OCI-LY7 (cell line): ENCODE data around the gene SRGAP2B. TPM values are rescaled to one million over a fixed set of nuclear protein-coding genes. Genes with fewer than 3 reads are reported as not detected.
"Not testable (repeated sequence)": the region's sequence is repeated elsewhere in the genome, so short reads cannot be mapped to it uniquely, and the experiment has no call there.

Source experiments
- BruUV-seq: library from RNA; stranded (reverse); fragments of 400-500 nt; replicated peaks from 2 replicates; lab custom pipeline; 2021; lab: Mats Ljungman, UMichigan
- CTCF ChIA-PET: fragments of 300-600 bp; sonication (Branson Sonifier 250); formaldehyde crosslinking; loops from one replicate; lab custom pipeline; 2022; ENCODE audit warnings: antibody characterized with exemption; ENCODE audit not compliant: unreplicated experiment; lab: Charles Lee
- POLR2A ChIA-PET: fragments of 300-600 bp; sonication (Branson Sonifier 250); formaldehyde crosslinking; loops from one replicate; lab custom pipeline; 2022; ENCODE audit warnings: antibody characterized with exemption; lab: Charles Lee
- DNase-seq: peaks from one replicate; pipeline ENCODE4 v3.0.0-alpha.2; 2015; ENCODE audit warnings: low spot score
- H2AFZ ChIP-seq: fragments of 200-600 bp; sonication (generic), shearing (Covaris generic); 2 replicates; pipeline ENCODE4 v1.6.1; 2014; ENCODE audit warnings: mild to moderate bottlenecking, antibody characterized with exemption, low read length, moderate library complexity
- H3K27ac ChIP-seq: fragments of 200-600 bp; sonication (generic); 2 replicates; pipeline ENCODE4 v1.5.1; 2014; ENCODE audit warnings: mixed run types, low read depth, mild to moderate bottlenecking, moderate library complexity, low read length, inconsistent platforms; ENCODE audit not compliant: poor library complexity, severe bottlenecking
- H3K36me3 ChIP-seq: fragments of 200-600 bp; sonication (generic); 2 replicates; pipeline ENCODE4 v1.6.1; 2014; ENCODE audit warnings: mild to moderate bottlenecking, antibody characterized with exemption, low read length, moderate library complexity, mixed read lengths; ENCODE audit not compliant: insufficient read depth
- H3K4me1 ChIP-seq: fragments of 200-600 bp; sonication (generic); 2 replicates; pipeline ENCODE4 v1.5.1; 2014; ENCODE audit warnings: mild to moderate bottlenecking, low read length; ENCODE audit not compliant: insufficient read depth, poor library complexity, severe bottlenecking
- H3K4me2 ChIP-seq: fragments of 200-600 bp; sonication (generic); 2 replicates; pipeline ENCODE4 v1.6.1; 2014; ENCODE audit warnings: mild to moderate bottlenecking, low read length
- H3K4me3 ChIP-seq: fragments of 200-600 bp; sonication (generic); 2 replicates; pipeline ENCODE4 v1.5.1; 2014; ENCODE audit warnings: mild to moderate bottlenecking, low read depth, low read length; ENCODE audit not compliant: poor library complexity, severe bottlenecking
- H3K79me2 ChIP-seq: fragments of 200-600 bp; sonication (generic); 2 replicates; pipeline ENCODE4 v1.6.1; 2016; ENCODE audit warnings: low read depth, mild to moderate bottlenecking, low read length, moderate library complexity, mixed read lengths; ENCODE audit not compliant: insufficient read depth
- H3K9me2 ChIP-seq: fragments of 200-600 bp; sonication (generic); 2 replicates; pipeline ENCODE4 v1.6.1; 2016; ENCODE audit warnings: mild to moderate bottlenecking, low read length, mixed read lengths; ENCODE audit not compliant: insufficient read depth
- H3K9me3 ChIP-seq: fragments of 200-600 bp; sonication (generic); 2 replicates; pipeline ENCODE4 v1.6.1; 2014; ENCODE audit warnings: mild to moderate bottlenecking, mixed run types, low read length, mixed read lengths
- H4K20me1 ChIP-seq: fragments of 200-600 bp; sonication (generic); 2 replicates; pipeline ENCODE4 v1.6.1; 2014; ENCODE audit warnings: mild to moderate bottlenecking, antibody characterized with exemption, low read length, moderate library complexity, mixed read lengths; ENCODE audit not compliant: insufficient read depth
- intact Hi-C: fragments of 100-400 bp; cut with micrococcal nuclease; formaldehyde crosslinking; loops from one replicate; pipeline ENCODE4 v1.10.0; 2022; ENCODE audit not compliant: unreplicated experiment
- total RNA-seq, 2 experiments: library from RNA; depleted of rRNA in 1 of 2; stranded (reverse); fragments of >200 nt in 1 of 2; shearing (Covaris generic) in 1 of 2; gene quantifications; 2 replicates each; pipeline ENCODE4 v1.2.3, GENCODE V29; 2014 to 2022

SRGAP2B gene
- total RNA-seq, 2 experiments from 2014 or later: 22.1 to 36.5 TPM

- H4K20me1 ChIP-seq, H3K9me2 ChIP-seq, H3K27ac ChIP-seq, CTCF ChIA-PET, intact Hi-C loops, H2AFZ ChIP-seq, DNase-seq, H3K36me3 ChIP-seq, BruUV-seq, POLR2A ChIA-PET, H3K4me1 ChIP-seq, H3K79me2 ChIP-seq, H3K9me3 ChIP-seq, H3K4me2 ChIP-seq, H3K4me3 ChIP-seq: not testable (repeated sequence)
Observed at GRCh38 chr1:145015744-145016491, 79.2 kb downstream of the SRGAP2B start.

GRCh38 chr1:145013353-145013752, 81.8 kb downstream of the SRGAP2B start:
- H4K20me1 ChIP-seq, H3K79me2 ChIP-seq, H3K9me3 ChIP-seq, H2AFZ ChIP-seq, H3K9me2 ChIP-seq, intact Hi-C loops, BruUV-seq, DNase-seq, H3K4me1 ChIP-seq, CTCF ChIA-PET, POLR2A ChIA-PET, H3K4me3 ChIP-seq, H3K36me3 ChIP-seq, H3K4me2 ChIP-seq: not testable (repeated sequence)
- H3K27ac ChIP-seq: peak overlapping the region; percentile 39

GRCh38 chr1:145011811-145012210, 83.3 kb downstream of the SRGAP2B start:
- CTCF ChIA-PET, H3K9me3 ChIP-seq, H3K4me2 ChIP-seq, H3K27ac ChIP-seq, H3K4me3 ChIP-seq, H4K20me1 ChIP-seq, intact Hi-C loops, H3K9me2 ChIP-seq, H2AFZ ChIP-seq, POLR2A ChIA-PET, H3K79me2 ChIP-seq, DNase-seq, H3K36me3 ChIP-seq, H3K4me1 ChIP-seq, BruUV-seq: not testable (repeated sequence)

DNA sequence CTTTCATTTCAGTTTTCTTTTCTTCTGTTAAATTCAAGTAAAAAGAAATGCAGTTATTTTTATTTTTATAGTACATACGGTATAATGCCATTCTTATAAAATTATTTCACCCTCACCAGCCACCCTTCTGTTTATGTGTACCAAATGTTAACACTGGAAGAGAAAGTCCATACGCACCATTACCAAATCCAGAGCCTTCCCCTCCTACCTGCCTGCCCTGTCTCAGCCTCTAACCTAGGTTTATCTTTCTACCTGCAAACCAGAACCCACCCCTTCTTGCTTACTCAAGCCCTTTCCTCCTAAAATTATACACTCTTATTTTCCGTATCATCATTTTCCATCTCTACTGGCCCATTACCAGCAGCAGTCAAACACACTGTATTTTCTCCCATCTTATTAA, 84.5 kb downstream of the SRGAP2B start:
- H3K27ac ChIP-seq, H3K9me2 ChIP-seq, H2AFZ ChIP-seq, H3K4me1 ChIP-seq, H4K20me1 ChIP-seq, intact Hi-C loops, H3K9me3 ChIP-seq, DNase-seq, POLR2A ChIA-PET, H3K79me2 ChIP-seq, CTCF ChIA-PET, H3K36me3 ChIP-seq: not testable (repeated sequence)
- H3K4me3 ChIP-seq: peak overlapping the region; percentile 58
- TSS peak; percentile 59 for BruUV-seq
- H3K4me2 ChIP-seq: peak overlapping the region; percentile 59

- H3K9me2 ChIP-seq, H4K20me1 ChIP-seq, H3K79me2 ChIP-seq, H3K36me3 ChIP-seq, H3K27ac ChIP-seq, H3K4me3 ChIP-seq, H2AFZ ChIP-seq, H3K4me2 ChIP-seq, CTCF ChIA-PET, DNase-seq, POLR2A ChIA-PET, intact Hi-C loops, H3K9me3 ChIP-seq, H3K4me1 ChIP-seq, BruUV-seq: not testable (repeated sequence)
Observed at GRCh38 chr1:145009928-145010327, 85.2 kb downstream of the SRGAP2B start.

DNA sequence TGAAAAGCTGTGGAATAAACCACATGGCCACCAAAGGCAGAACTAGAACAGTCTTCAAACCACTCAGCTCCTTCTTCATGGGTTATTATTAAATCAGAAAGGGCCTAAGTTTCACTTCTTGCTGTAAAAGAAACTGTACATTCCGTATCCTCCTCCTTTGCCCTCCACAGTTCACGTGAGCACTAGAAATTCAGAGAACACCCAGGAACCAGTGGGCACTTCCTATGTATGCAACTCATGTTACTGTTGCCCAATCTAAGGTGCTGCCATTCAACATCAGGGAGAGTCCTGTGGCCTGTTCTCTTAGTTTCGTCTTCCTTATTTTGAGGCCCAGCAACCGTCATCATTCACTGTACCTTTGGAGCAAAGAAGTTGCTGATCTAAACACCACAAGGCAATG, 86.7 kb downstream of the SRGAP2B start:
- H3K9me3 ChIP-seq, H3K4me2 ChIP-seq, H3K27ac ChIP-seq, intact Hi-C loops, POLR2A ChIA-PET, H2AFZ ChIP-seq, H3K79me2 ChIP-seq, H3K36me3 ChIP-seq, H3K9me2 ChIP-seq, H3K4me1 ChIP-seq, CTCF ChIA-PET, H4K20me1 ChIP-seq, DNase-seq, H3K4me3 ChIP-seq, BruUV-seq: not testable (repeated sequence)
